HL-60/S4 treated with phorbol 12-myristate 13-acetate at 8.2 ng/mL for 4 days and 3 days (cell line): ENCODE results near the gene FGB.

ENCODE experiments used
- in situ Hi-C: fragments of 300-500 bp; cut with MboI; formaldehyde crosslinking; loops from 2 replicates; pipeline ENCODE4 v1.15.0; 2022; ENCODE audit warnings: low sequenced_read_pairs

The FGB gene

GRCh38 chr4:154618708-154619315, 56.0 kb downstream of the FGB start:
- in situ Hi-C loops = no loop called here

GRCh38 chr4:154620111-154620510, 57.3 kb downstream of the FGB start:
- in situ Hi-C loops = no loop called here
